Esophagus mucosa (tissue), 1 donor: Measurements from ENCODE around the gene GRK3. TPM values are rescaled to one million over a fixed set of nuclear protein-coding genes. Genes with fewer than 3 reads are reported as not detected.

ENCODE experiments used
- ATAC-seq: fragments of 200-7000 bp; cut with Tn5 transposase; one replicate; pipeline ENCODE4 v1.9.1; 2020
- total RNA-seq: library from RNA; stranded (reverse); gene quantifications from one replicate; pipeline ENCODE4 v1.2.4, GENCODE V29; 2023
- donor health status: DM: yes; HTN: yes; CAD: no.

Gene GRK3
- total RNA-seq, 1 donor from 2014 or later, result 7.5 TPM

GRCh38 chr22:25762147-25762546 is 197.7 kb downstream of the GRK3 start:
- no peak for ATAC-seq

- ATAC-seq, result no peak
These were observed 198.8 kb downstream of the GRK3 start for GRCh38 chr22:25763239-25763777.

- ATAC-seq, result no peak
These were observed 200.0 kb downstream of the GRK3 start for GRCh38 chr22:25764270-25765015.

DNA sequence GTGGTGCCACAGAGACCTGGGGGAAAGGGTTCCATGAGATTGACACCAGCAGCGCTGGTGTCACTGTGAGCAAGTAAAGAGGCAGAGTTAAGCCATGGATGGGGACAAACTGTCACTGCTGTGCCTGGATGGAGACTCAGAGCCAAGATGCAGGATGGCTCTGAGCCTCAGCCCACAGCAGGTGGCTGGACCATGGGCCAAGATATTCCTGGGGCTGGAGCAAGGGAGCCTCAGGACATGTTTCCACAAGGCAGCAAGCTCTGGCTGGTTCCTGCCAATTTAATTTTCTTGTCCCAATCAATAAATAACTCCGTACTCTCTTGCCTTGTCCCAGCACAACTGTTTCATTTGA is 200.5 kb downstream of the GRK3 start:
- no peak for ATAC-seq

- no peak for ATAC-seq
These were observed 201.3 kb downstream of the GRK3 start for GRCh38 chr22:25765801-25766200.

GRCh38 chr22:25766418-25766817 is 201.9 kb downstream of the GRK3 start:
- ATAC-seq, result no peak

DNA sequence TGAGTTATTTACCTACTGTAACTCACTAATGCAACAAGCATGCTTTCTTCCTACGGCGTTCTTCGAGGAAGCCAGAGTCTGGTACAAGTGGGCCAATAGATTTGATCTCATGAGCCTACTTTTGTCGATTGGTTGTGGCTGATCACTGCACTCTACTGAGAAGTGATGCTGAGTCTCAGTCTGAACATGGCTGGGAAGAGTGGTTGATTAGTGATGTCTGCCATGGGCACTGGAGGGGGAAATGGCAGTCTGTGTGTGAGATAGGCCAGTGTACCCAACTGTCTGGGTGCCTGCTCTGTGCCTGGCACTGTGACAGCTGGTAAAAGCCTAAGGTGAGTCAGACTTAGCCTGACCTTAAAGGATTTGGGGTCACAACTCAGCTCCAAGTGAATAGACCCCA is 205.9 kb downstream of the GRK3 start:
- ATAC-seq, result no peak

DNA sequence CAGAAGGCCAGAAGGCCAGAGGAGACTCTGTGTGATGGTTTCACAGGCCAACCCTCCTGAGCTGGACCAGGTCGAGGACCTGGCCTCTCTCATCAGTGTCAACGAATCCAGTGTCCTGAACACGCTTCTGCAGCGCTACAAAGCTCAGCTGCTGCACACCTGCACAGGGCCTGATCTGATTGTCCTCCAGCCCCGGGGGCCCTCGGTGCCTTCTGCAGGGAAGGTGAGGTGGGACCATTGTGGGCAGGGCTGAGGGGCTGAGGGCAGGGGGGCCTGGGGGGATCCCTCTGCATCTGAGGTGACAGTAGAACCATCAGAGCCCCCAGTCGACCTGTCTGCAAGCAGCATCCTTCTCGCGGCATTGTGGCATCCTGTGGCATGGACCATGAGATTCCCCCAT is 207.8 kb downstream of the GRK3 start:
- no peak for ATAC-seq

DNA sequence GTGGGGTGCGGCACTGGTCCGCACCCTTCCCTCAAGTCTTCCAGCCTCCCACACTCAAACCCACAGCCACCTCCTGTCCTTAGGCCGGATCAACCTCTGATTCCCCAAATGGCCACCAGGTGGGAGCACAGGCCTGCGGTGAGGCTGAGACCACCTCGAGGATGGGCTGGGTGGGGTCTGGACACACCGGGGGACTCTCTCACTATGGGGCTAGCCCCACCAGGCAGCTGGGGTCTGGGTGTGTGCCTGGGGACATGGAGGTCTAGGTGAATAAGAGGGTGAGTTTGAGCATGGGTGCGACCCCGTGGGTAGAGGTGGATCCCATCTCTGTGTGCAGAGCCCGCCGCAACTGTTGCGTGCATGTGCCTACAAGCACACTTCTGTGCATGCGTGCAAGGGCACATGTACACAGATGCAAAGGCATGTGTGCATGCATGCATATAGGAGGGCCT is 210.1 kb downstream of the GRK3 start:
- peak; percentile 21 for ATAC-seq

- no peak for ATAC-seq
These were observed 211.1 kb downstream of the GRK3 start for GRCh38 chr22:25775531-25775930.

DNA sequence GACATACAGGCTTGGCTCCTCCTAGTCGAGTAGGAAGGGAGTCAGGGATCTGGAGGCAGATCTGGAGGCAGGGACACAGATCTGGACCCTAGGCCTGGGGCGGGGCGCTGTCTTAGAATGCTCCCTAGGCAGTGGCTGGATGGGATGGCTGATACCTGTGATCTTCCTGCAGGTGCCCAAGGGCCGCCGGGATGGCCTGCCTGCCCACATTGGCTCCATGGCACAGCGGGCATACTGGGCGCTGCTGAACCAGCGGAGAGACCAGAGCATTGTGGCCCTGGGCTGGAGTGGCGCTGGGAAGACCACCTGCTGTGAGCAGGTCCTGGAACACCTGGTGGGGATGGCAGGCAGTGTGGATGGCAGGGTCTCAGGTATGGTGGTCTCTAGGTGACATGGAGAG is 212.9 kb downstream of the GRK3 start:
- ATAC-seq, result no peak

DNA sequence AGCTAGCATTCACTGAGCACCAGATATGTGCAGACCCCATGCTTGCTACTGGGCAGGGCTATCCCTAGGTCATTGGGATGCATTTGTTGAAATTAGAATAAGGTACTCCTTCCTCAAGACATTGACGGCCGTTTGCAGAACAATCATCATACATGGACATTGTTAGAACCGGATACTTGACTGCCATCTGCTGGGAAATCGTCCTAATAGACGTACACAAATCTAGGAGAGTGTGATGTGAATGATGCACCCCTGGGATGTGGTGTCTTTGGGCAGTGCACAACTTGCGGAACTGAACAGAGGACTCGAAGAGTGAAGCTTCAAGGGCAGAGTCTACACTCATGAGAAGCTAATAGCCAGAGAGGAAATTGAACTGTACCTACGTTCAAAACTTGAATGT is 213.4 kb downstream of the GRK3 start:
- ATAC-seq, result peak; percentile 30

Other genes starting within 250 kb of the GRK3 start
- gene MYO18B, start 177.5 kb downstream of the GRK3 start, total RNA-seq, result 0.16 TPM